Neural cell (in vitro differentiated cells): Measurements from ENCODE around the gene ZNF615.

Source experiments
- CTCF ChIP-seq: fragments of 450-650 bp; IDR thresholded peaks from 2 replicates; pipeline ENCODE4 v1.5.1; 2014; ENCODE audit warnings: antibody characterized with exemption, mild to moderate bottlenecking, moderate library complexity; ENCODE audit not compliant: poor library complexity, severe bottlenecking
- MXI1 ChIP-seq: fragments of 450-650 bp; conservative IDR thresholded peaks from 2 replicates; pipeline ENCODE4 v1.6.1; 2014; ENCODE audit warnings: antibody characterized with exemption, mild to moderate bottlenecking; ENCODE audit not compliant: poor library complexity, severe bottlenecking
- TAF1 ChIP-seq: IDR thresholded peaks from 2 replicates; pipeline ENCODE4 v1.6.1; 2012; ENCODE audit warnings: low read depth

GRCh38 chr19:52007451-52007805, 583 bp downstream of the ZNF615 start:
- TF ChIP-seq MXI1 (no peak), CTCF (no peak), TAF1 (no peak)
